ENCODE measurements around the gene MFSD2A. TPM values are rescaled to one million over a fixed set of nuclear protein-coding genes. Genes with fewer than 3 reads are reported as not detected.

MFSD2A gene
- total RNA-seq, 1 donor from 2014 or later: 0.90 TPM

DNA sequence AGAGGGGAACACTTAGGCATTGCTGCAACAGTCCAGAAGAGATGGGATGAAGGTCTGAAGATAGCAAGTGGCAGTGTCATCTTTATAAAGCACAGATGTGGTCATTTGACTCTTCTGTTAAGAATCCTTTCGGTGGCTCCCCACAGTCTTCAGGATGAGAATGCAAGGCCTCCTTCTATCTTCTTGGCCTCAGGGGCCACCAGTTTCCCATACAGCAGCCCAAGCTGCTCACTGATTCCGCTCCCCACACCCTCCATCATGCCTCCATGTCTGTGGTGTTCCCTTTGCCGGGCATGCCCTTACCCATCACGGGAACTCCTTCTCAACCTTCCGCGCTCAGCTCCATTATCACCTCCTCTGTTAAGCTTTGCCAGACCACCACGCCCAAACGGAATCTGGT, 16.1 kb upstream of the MFSD2A start:
- no peak overlapping the region for H3K9ac ChIP-seq
- no peak overlapping the region for H3K4me3 Mint-ChIP-seq
- DNase-seq (ENCODE audit: low spot score): no peak

DNA sequence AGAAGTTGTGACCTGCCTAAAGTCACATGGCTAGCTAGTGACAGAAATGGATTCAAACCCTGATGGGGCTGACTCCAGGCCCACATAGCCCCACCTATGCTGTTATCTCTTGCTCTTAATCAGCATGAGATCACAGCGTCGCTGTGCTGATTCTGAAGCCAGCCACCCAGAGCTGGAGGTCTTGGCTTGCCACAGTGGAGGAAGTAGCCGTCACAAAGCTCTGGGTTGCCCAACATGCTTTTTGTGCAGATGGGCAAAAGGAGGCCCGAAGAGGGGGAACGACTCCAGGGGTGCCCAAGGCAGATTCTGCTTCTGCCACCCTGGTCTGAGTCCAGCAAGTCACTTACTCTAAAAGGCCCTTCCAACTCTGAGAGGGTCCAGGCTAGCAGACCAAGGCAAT, 14.7 kb upstream of the MFSD2A start:
- TF ChIP-seq, protein P1, sequence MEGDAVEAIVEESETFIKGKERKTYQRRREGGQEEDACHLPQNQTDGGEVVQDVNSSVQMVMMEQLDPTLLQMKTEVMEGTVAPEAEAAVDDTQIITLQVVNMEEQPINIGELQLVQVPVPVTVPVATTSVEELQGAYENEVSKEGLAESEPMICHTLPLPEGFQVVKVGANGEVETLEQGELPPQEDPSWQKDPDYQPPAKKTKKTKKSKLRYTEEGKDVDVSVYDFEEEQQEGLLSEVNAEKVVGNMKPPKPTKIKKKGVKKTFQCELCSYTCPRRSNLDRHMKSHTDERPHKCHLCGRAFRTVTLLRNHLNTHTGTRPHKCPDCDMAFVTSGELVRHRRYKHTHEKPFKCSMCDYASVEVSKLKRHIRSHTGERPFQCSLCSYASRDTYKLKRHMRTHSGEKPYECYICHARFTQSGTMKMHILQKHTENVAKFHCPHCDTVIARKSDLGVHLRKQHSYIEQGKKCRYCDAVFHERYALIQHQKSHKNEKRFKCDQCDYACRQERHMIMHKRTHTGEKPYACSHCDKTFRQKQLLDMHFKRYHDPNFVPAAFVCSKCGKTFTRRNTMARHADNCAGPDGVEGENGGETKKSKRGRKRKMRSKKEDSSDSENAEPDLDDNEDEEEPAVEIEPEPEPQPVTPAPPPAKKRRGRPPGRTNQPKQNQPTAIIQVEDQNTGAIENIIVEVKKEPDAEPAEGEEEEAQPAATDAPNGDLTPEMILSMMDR (IDR thresholded peaks at IDR 0.05): no peak
- TF ChIP-seq EZH2phosphoT487 (IDR thresholded peaks at IDR 0.05) (no peak), EZH2 (IDR thresholded peaks at IDR 0.05) (no peak)

More for the DNA sequence above, 16.1 kb upstream of the MFSD2A start:
- Histone ChIP-seq H3K36me3 (no peaks in the 10 kb centered on the region), H3K4me3 (no peak overlapping the region), H3K79me2 (ENCODE audit: low read depth) (no peaks in the 10 kb centered on the region), H3K27me3 (no peaks in the 10 kb centered on the region), H3K9me3 (ENCODE audit: low read depth) (no peaks in the 10 kb centered on the region), H3K27ac (no peak overlapping the region), H3F3A (ENCODE audit: low read depth) (no peaks in the 10 kb centered on the region), H2AFZ (replicated peaks) (no peak overlapping the region), H3K4me2 (no peak overlapping the region), H3K4me1 (no peaks in the 10 kb centered on the region), H4K20me1 (ENCODE audit: low read depth) (no peaks in the 10 kb centered on the region)
- Mint-ChIP-seq H3K9me3 (peaks cover 6% of the 10 kb centered on the region), H3K4me1 (no peaks in the 10 kb centered on the region), H3K36me3 (no peaks in the 10 kb centered on the region), H3K27ac (peak overlapping the region; percentile 58), H3K27me3 (ENCODE audit: insufficient read depth, low read depth) (peaks cover 3% of the 10 kb centered on the region)
- TF ChIP-seq, protein P1 (IDR thresholded peaks at IDR 0.05): no peak
- TF ChIP-seq EZH2 (IDR thresholded peaks at IDR 0.05): no peak
- no peak for TF ChIP-seq EZH2phosphoT487 (IDR thresholded peaks at IDR 0.05)

GRCh38 chr1:39940980-39941871, 13.7 kb upstream of the MFSD2A start:
- H3K9me3 Mint-ChIP-seq: peaks cover 4% of the 10 kb centered on the region
- Histone ChIP-seq H3K4me2 (no peak overlapping the region), H3K9ac (no peak overlapping the region), H3K27me3 (no peaks in the 10 kb centered on the region), H3F3A (ENCODE audit: low read depth) (no peaks in the 10 kb centered on the region), H3K36me3 (no peaks in the 10 kb centered on the region), H3K79me2 (ENCODE audit: low read depth) (no peaks in the 10 kb centered on the region), H4K20me1 (ENCODE audit: low read depth) (no peaks in the 10 kb centered on the region), H3K27ac (no peak overlapping the region), H3K4me1 (no peaks in the 10 kb centered on the region), H3K4me3 (no peak overlapping the region), H2AFZ (replicated peaks) (no peak overlapping the region), H3K9me3 (ENCODE audit: low read depth) (no peaks in the 10 kb centered on the region)
- no peak for DNase-seq (ENCODE audit: low spot score)
- H3K4me3 Mint-ChIP-seq: no peak overlapping the region
- H3K27me3 Mint-ChIP-seq (ENCODE audit: insufficient read depth, low read depth): peaks cover 3% of the 10 kb centered on the region
- H3K27ac Mint-ChIP-seq: peak overlapping the region; percentile 63
- TF ChIP-seq EZH2 (IDR thresholded peaks at IDR 0.05) (no peak), EZH2phosphoT487 (IDR thresholded peaks at IDR 0.05) (no peak)
- TF ChIP-seq, protein P1 (IDR thresholded peaks at IDR 0.05): no peak
- H3K4me1 Mint-ChIP-seq: no peaks in the 10 kb centered on the region
- no peaks in the 10 kb centered on the region for H3K36me3 Mint-ChIP-seq

More for the DNA sequence above, 14.7 kb upstream of the MFSD2A start:
- no peaks in the 10 kb centered on the region for H3K79me2 ChIP-seq (ENCODE audit: low read depth)
- Mint-ChIP-seq H3K27me3 (ENCODE audit: insufficient read depth, low read depth) (peaks cover 3% of the 10 kb centered on the region), H3K36me3 (no peaks in the 10 kb centered on the region), H3K4me3 (no peak overlapping the region), H3K4me1 (no peaks in the 10 kb centered on the region), H3K27ac (no peak overlapping the region), H3K9me3 (peaks cover 4% of the 10 kb centered on the region)
- H3K4me2 ChIP-seq: no peak overlapping the region
- no peak overlapping the region for H3K4me3 ChIP-seq
- H3K9ac ChIP-seq: no peak overlapping the region
- no peaks in the 10 kb centered on the region for H3K27me3 ChIP-seq
- H3K9me3 ChIP-seq (ENCODE audit: low read depth): no peaks in the 10 kb centered on the region
- no peaks in the 10 kb centered on the region for H4K20me1 ChIP-seq (ENCODE audit: low read depth)
- H3K27ac ChIP-seq: no peak overlapping the region
- H3K36me3 ChIP-seq: no peaks in the 10 kb centered on the region
- no peak for DNase-seq (ENCODE audit: low spot score)
- no peaks in the 10 kb centered on the region for H3K4me1 ChIP-seq
- no peak overlapping the region for H2AFZ ChIP-seq (replicated peaks)
- H3F3A ChIP-seq (ENCODE audit: low read depth): no peaks in the 10 kb centered on the region
